GM21737 (cell line): ENCODE measurements around the gene SPDYE2.
"Not testable (repeated sequence)": the region's sequence is repeated elsewhere in the genome, so short reads cannot be mapped to it uniquely, and the experiment has no call there.

Experiments used
- ATAC-seq: cut with Tn5 transposase; IDR thresholded peaks from one replicate; pipeline ENCODE4 v1.9.1; 2021; ENCODE audit warnings: mild to moderate bottlenecking, moderate library complexity; ENCODE audit not compliant: unreplicated experiment

The SPDYE2 gene

GRCh38 chr7:102599699-102600098 lies 48.7 kb downstream of the SPDYE2 start:
- ATAC-seq: not testable (repeated sequence)

GRCh38 chr7:102602317-102602716 lies 51.3 kb downstream of the SPDYE2 start:
- ATAC-seq: not testable (repeated sequence)

- ATAC-seq: not testable (repeated sequence)
These were observed 53.6 kb downstream of the SPDYE2 start for GRCh38 chr7:102604431-102605145.

GRCh38 chr7:102606848-102607247 lies 55.8 kb downstream of the SPDYE2 start:
- not testable (repeated sequence) for ATAC-seq

DNA sequence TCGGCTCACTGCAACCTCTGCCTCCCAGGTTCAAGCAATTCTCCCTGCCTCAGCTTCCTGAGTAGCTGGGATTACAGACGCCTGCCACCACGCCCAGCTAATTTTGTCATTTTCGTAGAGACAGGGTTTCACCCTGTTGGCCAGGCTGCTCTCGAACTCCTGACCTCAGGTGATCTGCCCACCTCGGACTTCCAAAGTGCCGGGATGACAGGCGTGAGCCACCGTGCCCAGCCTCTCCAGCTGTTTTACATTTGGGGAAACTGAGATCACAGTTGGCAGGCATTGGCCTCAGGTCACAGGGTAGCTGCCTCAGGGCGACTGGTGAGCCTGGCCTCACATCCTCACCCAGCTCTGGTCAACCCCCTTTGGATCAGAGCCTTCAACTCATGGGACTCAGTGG lies 58.7 kb downstream of the SPDYE2 start:
- not testable (repeated sequence) for ATAC-seq

DNA sequence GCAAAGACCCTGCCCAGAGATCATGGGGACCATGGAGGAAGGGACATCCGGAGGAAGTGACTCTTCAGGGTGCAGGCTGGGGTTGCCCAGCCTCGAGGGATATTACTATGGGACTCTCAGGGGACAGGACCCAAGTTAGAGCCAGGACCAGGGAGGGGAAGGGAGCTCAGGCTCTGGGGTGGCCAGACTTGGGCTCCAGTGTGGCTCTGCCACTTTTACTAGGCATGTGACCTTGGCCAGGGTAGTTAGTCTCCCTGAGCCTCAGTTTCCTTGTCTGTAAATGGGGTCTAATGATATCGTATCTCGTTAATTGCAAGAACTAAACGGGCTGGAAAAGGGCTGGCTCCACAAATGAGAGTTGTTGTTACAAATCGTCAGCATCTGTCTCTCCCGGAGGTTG lies 59.4 kb downstream of the SPDYE2 start:
- not testable (repeated sequence) for ATAC-seq

GRCh38 chr7:102611013-102611674 lies 60.1 kb downstream of the SPDYE2 start:
- peak; percentile 38 for ATAC-seq

DNA sequence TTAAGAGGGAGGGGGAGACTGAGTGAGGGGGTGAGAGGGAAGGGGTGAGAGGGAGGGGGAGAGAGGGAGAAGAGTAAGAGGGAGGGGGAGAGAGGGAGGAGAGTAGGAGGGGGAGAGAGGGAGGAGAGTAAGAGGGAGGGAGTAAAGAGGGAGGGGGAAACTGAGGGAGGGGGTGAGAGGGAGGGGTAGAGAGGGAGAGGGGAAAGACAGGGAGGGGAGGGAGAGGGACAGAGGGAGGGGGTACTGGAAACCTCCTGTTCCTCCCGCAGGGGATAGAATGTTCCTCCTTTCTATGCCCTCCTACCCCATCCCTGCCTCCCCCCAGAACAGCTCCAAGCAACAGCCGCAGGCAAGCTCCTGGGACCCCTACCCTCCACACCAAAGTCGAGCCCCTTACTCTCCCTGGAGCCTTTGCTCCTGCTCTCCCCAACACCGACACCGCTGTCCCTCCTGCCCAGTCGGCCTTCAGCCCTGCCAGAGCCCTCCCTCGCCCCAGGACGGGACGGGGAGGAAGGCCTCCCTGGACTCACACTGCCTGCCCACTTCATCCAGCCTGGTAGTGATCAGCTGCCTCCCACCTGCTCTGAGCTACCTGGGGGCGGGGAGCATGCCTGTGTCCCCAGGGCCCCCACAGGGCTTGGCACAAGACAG lies 60.8 kb downstream of the SPDYE2 start:
- ATAC-seq: not testable (repeated sequence)
